Gastroesophageal sphincter (tissue), 3 donors: Measurements from ENCODE around the gene EIPR1.

Experiments
- EP300 ChIP-seq: sonication (generic); formaldehyde crosslinking; IDR thresholded peaks from one replicate; pipeline ENCODE4 v1.6.1; 2017; ENCODE audit warnings: antibody characterized with exemption, mild to moderate bottlenecking
- POLR2A ChIP-seq, 2 donors: fragments of 450-650 bp; IDR thresholded peaks; one replicate each; pipeline ENCODE4 v1.6.1; 2017; ENCODE audit warnings: antibody characterized with exemption in 2 of 2, mild to moderate bottlenecking in 2 of 2, moderate library complexity in 1 of 2
- POLR2AphosphoS5 ChIP-seq: sonication (generic); formaldehyde crosslinking; IDR thresholded peaks from one replicate; pipeline ENCODE4 v1.6.1; 2017; ENCODE audit warnings: antibody characterized with exemption
- TF ChIP-seq, protein P1 (sequence below), 4 experiments: fragments of 200-600 bp in 2 of 4; fragments of 450-650 bp in 2 of 4; sonication (generic) in 1 of 4; IDR thresholded peaks; one replicate each; pipeline ENCODE4 v1.5.1; 2017 to 2019; ENCODE audit warnings: antibody characterized with exemption in 4 of 4, mild to moderate bottlenecking in 2 of 4, moderate library complexity in 2 of 4

DNA sequence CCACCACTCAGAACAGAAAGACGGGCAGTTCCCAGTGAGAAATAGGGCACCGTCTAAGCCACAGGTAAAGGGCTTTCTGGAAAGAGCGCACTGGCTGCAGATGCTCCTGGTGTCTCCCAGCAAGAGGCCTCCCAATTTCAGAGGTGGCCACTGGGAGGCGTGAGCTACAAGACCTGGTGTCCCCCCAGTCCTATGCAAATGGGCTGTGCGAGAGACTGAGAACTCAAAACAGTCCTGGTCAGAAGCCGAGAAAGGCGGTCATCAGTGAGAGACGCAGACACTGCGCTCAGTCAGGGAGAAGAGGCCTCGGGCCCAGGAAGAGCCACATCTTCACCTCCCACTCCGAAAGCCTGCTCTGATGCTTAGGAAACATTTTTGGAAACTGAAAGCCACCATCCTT, 179.5 kb downstream of the EIPR1 start:
- TF ChIP-seq POLR2A (IDR thresholded peaks at IDR 0.05), result no peak
- TF ChIP-seq, protein P1, sequence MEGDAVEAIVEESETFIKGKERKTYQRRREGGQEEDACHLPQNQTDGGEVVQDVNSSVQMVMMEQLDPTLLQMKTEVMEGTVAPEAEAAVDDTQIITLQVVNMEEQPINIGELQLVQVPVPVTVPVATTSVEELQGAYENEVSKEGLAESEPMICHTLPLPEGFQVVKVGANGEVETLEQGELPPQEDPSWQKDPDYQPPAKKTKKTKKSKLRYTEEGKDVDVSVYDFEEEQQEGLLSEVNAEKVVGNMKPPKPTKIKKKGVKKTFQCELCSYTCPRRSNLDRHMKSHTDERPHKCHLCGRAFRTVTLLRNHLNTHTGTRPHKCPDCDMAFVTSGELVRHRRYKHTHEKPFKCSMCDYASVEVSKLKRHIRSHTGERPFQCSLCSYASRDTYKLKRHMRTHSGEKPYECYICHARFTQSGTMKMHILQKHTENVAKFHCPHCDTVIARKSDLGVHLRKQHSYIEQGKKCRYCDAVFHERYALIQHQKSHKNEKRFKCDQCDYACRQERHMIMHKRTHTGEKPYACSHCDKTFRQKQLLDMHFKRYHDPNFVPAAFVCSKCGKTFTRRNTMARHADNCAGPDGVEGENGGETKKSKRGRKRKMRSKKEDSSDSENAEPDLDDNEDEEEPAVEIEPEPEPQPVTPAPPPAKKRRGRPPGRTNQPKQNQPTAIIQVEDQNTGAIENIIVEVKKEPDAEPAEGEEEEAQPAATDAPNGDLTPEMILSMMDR (IDR thresholded peaks at IDR 0.05), result no peak
- TF ChIP-seq POLR2AphosphoS5, result no peak
- no peak for TF ChIP-seq EP300
